DMS79 treated with DMSO at 0.1 percent for 48 hours (cell line): ENCODE measurements around the gene ACAN.
"Not testable (repeated sequence)": the region's sequence is repeated elsewhere in the genome, so short reads cannot be mapped to it uniquely, and the experiment has no call there.

Experiments used
- DNase-seq: peaks from one replicate; lab custom pipeline; 2025; lab: John Stamatoyannopoulos, UW

The ACAN gene

DNA sequence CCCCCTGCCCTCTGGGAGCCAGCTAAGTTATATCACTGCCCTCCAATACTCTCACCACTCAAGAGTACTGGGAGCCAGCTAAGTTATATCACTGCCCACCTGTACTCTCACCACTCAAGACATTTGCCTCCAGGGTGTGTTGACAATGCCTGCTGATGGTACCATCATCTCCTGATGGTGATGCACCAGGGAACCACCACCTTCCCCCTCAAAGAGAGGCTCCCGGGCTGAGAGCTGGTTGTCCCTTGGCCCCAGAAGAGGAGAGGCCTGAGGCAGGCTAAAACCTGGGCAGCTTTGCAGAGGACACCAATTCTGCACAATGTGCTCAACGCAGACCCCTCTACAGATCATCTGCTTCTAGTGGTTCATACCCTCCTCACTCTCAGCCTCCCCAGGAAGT, 99.6 kb downstream of the ACAN start:
- DNase-seq, result no peak

DNA sequence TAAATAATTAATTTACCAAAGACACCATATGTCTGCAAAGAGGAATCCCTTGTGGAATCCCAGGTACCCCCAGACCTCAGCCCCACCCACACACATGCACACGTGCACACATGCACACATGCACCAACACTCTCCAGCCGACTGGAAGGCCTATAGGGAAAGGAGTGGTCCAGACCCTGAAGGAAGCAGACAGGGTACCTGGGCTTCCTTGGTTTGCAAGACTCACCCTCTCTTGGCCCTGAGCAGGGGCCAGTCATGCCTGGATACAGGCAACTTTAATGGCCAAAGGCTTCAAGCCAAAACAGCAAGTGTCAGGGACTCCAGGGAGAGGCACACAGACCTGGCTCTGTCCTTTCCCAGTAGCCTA, 101.0 kb downstream of the ACAN start:
- no peak for DNase-seq

DNA sequence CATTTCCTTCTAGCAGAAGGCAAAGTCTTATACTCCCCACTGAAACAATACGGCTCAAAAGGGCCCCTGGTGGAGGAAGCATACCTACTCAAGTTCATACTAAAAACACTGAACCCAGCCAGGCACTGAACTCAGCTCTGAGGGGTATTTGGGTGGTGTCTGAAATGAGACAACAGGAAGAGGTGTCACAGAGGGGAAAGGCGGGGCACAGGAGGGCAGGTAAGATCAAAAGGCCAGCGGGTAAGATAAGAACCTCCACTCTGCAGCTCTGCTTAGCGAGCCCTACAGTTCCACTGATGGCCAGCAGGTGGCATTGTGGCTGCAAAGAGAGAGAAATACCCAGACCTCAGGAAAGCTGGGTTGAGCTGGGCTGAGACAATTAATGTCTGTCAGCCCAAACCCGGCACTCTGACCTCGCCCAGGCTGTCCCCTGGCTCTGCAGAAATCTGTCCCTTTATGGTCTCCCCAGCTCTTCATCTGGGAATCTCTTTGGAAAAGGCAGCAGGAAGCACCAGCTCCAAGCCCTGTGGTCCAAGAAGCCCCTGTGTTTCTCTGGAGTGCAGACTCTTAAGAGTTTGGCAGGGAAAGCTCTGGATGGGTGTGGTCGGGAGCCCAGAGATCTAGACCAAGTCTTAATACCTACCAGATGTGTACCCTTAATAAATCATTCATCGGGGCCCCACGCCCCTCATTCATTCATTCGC, 101.5 kb downstream of the ACAN start:
- peak; percentile 8 for DNase-seq

DNA sequence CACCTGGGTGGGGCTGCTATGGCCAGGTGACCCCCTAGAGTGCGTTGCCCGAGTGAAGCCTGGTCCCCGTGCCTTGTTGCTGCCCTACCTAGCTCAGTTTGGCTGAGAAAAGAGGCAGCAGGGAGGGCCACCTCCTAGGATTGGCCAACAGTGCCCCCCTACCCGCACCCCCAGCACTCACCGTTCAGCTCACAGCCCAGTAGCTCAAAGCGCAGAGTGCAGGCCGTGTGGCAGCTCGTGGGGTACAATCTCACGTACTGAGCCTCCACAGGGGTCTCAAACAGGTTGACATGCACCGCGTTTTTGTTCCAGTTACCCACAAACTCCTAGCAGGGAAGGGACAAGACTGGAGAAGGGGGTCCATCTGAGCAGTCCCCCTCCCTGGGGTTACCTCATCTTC, 102.3 kb downstream of the ACAN start:
- no peak for DNase-seq

DNA sequence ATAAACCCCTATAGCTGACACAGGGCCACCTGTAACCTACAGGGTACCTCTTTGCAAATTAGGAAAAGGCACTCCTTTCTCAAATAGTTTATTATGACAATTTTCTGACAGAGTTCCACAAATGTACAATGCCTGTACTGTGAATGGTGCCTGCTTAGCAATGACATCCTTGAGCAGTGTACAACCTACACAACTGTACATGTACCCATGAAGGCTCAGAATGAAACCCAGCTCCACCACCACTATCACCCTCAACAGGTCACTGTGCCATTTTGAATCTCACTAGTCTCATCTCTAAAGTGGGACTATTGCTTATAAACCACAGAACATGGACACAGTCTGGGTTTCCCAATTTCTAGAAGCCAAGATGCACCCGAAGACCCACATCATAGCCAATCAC, 102.9 kb downstream of the ACAN start:
- no peak for DNase-seq

DNA sequence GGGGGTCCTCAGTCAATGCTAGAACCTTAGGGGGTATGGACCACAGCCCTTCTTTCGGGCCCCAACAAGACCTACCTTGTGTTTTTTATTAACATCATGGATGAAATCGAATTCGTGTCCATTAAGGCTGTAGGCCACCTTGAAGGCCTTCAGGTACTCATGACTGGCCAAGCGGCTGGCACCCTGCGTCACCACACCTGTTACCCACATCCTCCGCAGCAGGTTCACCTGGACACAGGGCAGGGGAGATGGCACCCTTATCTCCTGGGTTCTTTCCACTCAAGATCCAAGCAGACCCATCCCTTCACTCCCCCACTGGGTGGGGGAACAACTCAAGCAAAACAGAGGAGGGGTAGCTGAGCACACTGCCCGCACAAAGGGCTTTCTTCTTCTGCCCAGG, 103.3 kb downstream of the ACAN start:
- no peak for DNase-seq

DNA sequence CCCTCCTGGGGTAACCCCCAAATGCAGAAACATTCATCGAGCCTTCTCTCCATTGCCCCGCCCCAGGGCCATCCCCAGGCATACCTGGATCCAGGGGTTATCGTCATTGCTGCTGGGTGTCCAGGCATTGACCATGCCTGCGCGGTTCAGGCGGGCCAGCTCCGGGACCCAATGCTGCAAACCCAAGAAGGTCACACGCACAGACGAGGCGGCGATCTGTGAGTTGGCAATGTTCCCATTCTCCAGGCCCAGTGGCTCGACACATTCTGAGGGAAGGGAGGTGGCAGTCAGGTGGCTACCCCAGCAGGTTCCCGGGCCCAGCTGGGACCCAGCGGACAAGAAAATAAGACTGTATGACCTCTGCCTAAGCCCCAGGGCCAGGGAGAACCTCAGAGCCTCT, 103.9 kb downstream of the ACAN start:
- DNase-seq, result no peak

DNA sequence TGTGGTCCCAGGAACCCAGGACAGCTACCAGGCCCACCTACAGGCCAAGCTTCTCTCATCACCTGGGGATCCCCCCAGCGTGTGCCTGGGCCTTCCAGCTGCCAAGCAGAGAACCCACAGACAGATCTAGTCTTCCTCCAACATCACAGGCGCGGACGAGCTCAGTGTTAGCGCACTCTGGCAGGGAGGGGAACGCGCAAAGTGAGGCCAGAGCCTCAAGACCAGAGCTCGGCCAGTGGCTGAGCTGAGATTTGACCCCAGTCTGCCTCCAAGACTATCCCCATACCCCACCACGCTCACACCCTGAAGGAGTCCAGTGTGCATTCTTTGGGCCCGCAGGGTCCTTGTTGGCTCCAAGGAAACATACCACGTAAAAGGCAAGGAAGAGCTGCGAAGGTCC, 104.9 kb downstream of the ACAN start:
- no peak for DNase-seq

DNA sequence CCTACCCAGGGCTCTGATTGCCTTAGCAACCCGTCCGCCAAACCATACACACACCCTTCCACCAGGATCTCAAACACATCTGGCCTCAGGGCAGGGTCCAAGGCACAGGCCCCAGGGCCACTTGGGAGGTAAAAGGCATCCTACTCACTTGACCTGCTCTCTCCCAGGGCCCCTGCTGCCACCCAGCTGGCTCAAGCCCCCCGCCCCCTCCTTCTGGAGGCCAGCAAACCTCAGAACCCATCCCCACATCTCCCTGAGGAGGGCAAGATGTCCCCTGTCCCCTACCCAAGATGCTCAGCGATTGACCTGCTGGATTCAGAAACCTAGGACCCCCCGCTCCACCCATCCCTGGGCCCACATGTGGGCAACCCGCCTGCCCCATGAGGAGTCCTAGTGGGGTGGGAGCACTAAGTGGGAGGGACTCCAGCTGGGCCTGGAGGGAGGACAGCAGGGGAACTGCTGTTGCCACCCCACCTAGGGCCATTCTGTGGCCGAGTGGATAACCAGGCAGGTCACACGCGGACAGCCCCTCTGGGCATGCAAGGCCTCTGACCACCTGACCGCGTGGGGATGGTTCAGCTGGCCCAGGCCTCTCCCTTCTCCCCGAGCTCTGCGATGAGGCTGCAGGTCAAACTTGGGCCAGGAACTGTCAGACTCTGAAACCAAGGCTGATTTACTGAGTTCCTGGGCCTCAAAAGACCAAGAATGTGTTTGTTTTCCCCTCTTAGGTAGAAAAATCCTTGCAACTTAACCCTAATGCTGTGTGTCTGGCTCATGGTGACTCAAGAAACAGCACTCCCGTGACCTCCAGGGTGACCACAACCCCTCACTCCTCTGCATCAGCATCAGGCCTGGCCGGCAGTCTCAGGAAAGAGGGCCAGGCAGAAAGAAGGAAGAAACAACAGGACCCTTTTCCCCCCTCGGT, 105.7 kb downstream of the ACAN start:
- no peak for DNase-seq

DNA sequence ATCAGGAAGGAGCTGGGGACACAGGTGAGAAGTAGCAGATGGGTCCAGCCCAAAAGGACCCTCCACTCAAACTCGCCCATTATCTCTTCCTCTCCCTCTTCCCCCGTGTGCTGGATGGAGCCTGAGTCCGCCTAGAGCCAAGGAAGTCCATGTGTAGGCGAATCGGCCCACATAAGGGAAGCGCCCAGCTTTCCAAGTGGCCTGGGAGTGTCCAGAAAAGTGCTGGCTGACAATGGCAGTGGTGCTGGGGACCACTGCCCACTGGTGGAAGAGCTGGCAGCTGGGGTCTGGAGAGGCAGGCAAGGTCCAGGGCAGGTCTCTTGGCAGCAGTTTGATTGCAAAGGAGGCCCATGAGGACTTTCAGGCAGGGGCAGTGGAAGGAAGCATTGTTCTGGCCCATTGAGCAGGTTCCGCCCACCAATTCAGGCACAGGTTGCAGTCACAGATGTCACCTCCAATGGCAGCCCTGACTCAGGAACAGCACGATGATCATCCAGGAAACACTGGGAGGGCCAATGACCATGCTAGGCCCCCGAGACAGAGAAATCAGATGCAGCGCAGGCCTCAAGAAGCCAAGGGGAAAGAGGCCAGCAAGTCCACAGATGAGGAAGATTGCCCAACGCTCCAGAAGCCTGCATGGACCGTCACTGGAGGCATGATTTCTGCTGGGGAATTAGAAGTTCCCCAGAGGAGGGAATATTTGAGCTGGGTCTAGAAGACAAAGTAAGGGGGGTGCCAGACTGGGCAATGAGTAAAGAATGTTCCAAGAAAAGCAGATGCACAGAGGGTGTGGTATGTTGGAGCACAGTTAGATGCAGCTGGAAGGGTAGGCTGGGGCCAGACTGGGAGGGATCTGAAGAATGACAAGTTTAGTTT, 107.0 kb downstream of the ACAN start:
- DNase-seq, result no peak

DNA sequence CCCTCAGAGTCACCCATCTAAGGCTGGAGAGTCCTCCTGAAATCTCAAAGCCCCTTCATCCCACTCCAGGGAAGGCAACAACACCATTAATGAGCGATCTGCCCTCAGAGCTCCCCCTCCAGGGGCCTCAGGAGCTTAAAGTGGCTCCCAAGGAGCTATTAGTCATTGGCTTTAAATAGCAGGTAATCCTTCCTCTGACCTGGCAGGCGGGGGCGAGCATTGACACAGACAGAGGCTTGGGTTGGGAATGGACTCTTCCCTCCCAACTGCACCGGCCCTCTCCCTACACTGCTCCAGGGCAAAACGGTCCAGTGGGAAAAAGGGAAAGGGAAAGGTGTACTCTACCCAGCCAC, 108.5 kb downstream of the ACAN start:
- DNase-seq, result peak; percentile 71

DNA sequence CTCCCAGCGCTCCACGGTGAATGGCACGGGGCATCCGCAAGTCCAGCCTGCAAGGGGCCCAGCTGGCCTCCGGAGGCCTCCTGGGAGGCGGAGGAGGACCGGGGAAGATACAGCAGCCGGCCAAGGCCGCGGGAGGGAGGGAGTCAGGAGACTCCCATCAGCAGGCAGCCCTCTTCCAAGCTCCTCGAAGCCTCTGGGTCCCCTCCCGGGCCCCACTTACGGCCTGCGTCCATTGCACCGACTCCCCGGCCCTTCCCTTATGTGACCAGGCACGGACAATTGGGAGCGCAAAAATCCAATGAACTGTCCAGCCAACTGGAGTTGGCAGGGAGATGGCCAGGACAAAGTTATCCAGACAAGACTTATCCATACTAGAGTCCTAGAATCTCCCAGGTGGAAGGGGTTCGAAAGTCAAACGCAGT, 109.3 kb downstream of the ACAN start:
- no peak for DNase-seq

DNA sequence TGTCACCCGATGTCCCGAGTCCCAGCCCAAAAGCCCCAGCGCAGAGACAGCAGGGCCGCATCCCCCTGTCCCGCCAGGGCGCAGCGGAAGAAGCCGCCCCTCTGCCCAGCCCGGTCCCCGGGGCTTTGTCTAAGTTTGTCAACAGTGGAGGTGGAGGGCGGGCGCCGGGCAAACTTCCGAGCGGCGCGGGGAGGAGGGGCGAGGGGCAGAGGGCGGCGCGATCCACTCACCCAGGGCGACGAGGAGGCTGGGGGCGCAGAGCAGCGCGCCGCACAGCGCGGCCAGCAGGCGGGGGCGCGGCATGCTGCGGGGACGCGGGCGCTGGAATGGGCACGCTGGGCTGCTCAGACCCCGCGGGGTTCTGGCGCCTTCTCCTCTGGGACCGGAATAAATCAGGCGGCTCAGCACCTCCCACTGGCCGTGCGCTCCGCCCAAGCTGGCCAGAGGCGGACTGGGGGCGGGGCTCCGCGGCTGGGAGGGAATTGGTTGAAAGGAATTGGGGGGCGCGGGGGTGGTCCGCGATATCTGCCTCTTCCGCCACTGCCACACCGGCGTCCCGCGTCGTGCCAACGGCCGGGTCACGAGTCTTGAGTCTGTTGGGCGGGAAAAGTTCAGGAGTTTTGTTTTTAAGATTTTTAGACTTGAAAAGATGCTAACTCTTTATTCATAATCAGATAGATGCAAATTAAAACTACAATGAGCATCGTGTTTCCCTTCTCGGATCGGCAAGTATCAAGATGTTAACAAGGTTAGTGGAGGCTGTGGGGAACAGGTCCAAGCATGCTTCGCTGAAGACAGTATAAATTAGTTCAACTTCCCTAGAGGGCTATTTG, 110.0 kb downstream of the ACAN start, which contains the start of gene MFGE8:
Gene MFGE8 (minus strand): TSS at position 363 of the 833 bp plus-strand sequence. CDS start 60 bp downstream, at position 303.
- peak; percentile 24 for DNase-seq

DNA sequence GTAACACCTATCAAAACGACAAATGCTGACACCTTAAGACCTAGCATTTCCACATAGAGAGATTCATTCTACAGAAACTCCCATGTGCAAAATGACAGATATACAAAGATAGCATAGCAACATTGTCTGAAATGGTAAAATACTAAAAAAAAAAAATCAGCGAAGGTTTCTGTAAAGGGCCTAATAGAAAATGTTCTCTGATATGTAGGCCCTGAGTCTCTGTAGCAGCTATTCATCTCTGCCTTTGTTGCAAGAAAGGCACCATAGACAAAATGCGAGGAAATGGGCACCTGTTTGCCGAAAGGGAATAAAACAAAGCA, 110.6 kb downstream of the ACAN start:
- no peak for DNase-seq

DNA sequence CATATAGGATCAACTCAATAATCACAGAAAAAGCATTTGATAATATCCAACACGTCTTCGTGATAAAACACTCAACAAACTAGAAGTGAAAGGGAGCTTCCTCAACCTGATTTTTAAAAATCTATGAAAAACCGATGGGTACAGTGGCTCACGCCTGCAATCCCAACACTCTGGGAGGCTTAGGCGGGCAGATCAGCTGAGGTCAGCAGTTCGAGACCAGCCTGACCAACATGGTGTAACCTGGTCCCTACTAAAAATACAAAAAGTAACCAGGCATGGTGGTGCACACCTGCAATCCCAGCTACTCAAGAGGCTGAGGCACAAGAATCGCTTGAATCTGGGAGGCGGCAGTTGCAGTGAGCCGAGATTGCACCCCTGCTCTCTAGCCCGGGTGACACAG, 112.1 kb downstream of the ACAN start:
- no peak for DNase-seq

DNA sequence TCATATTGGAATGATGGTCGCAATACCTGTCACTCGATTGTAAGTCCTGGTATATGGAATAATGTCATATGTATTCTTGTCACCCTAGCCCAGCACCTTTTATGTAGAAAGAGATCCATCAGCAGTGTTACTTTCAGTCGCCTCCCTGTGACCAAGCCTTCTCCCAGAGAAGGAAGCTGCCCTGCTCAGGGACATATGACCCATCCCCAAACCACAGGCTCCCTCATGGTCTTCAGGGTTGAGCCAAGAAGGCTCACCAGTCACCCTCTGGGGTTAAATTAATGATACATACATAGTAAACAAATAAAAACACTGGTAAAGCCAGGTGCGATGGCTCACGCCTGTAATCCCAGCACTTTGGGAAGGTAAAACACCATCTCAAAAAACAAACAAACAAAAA, 114.5 kb downstream of the ACAN start:
- DNase-seq, result no peak

DNA sequence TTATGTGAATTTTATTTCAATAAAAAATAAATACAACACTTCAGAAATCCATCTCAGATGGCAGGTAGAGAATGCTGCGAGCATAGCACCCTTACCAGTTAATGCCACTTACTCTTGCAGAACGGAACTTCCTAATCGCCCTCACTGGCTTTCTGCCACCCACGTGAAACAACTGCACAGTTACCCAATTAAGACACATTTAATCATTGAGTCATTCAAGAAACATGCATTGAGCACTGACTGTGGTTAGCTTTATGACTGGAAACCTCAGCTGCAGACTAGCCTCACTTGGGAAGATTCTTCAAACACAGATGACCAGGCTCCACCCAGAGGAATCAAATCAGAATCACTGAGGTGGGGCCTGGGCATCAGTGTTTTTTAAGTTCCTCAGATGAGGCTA, 115.5 kb downstream of the ACAN start:
- DNase-seq, result peak; percentile 81

DNA sequence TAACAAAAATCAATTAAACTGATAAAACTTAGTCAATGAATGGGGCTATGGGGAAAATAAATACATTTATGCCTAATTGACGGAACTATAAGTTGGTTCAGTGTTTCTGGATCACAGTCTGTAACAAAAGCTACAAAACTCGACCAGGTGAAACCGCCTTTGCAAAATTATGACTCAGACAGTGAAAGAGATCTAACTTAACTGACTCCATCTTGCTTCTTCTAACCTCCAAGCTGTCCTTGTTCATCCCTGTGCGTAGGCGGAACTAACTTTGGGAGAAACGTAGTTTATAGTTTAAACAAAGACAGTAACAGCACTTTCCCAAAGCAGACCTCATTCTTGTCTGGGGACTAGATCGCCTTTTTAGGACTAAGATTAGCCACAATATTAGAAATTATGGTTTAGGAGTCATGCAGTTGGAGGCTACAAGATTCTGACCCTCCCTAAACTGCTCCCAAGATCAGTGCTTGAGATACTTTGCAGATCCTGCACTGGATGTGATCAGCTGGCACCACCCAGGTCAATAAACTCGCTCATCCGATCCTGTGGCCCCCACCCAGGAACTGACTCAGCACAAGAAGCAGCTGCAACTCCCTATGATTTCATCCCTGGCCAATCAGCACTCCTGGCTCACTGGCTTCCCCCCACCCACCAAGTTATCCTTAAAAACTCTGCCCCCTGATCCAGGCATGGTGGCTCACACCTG, 117.1 kb downstream of the ACAN start:
- DNase-seq, result no peak

DNA sequence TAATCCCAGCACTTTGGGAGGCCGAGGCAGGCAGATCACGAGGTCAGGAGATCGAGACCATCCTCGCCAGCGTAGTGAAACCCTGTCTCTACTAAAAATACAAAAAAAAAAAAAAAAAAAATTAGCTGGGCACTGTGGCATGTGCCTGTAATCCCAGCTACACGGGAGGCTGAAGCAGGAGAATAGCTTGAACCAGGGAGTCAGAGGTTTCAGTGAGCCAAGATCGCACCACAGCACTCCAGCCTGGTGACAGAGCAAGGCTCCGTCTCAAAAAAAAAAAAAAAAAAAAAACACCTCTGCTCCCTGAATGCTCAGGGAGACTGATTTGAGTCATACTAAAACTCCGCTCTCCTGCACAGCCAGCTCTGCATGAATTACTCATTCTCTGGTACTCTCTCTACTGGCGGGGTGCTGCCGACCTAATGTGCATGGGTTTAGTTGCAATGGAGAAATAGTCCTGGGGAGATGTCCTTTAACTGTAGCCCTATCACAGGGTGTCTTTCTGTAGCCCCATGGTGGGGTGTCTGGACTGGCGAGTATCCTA, 117.7 kb downstream of the ACAN start:
- not testable (repeated sequence) for DNase-seq
